ENCODE results near the gene C18orf32. TPM values are rescaled to one million over a fixed set of nuclear protein-coding genes. Genes with fewer than 3 reads are reported as not detected.

C18orf32 gene
- total RNA-seq, 1 experiment from 2014 or later, result 14.0 TPM

DNA sequence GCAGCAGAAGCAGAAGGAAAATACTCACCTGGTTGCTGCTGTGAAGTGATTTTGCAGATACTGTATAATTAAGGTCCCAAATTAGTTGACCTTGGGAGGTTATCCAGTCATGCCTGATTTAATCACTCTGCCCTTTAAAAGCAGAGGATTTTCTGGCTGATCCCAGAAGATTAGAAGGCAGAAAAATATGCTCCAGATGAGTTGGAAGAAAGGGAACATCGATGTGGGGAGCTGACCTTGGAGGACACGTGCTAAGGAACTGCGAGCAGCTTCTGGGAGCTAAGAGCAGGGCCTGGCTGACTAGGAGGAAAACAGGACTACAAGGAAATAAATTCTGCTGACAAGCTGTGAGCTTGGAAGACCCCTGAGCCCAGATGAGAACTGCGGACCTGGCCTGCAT, 13.3 kb downstream of the C18orf32 start:
- intact Hi-C loops (cut with micrococcal nuclease; ENCODE audit: unreplicated experiment), result no loop called here
- CTCF ChIA-PET, result no interaction called here

DNA sequence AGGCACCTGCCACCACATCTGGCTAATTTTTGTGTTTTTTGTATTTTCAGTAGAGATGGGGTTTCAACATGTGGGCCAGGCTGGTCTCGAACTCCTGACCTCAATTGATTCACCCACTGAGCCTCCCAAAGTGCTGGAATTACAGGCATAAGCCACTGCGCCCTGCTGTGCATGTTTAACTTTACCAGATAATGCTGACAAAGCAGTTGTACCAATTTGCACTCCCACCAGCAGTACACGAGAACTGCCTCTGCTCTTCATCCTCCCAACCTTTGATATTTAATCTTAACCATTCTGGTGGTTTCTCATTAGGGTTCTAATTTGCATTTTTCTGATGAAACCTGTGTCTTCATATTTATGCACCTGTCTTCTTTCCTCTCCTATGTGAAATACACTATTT, 14.6 kb downstream of the C18orf32 start:
- DNase-seq, result no peak
- no peaks in the 10 kb centered on the region for H3K36me3 ChIP-seq (ENCODE audit: control insufficient read depth, insufficient read depth, low read length)
- no peaks in the 10 kb centered on the region for H3K9me3 Mint-ChIP-seq (ENCODE audit: unreplicated experiment)
- no peak overlapping the region for H3K27ac Mint-ChIP-seq (ENCODE audit: unreplicated experiment)
- H3K4me3 ChIP-seq (ENCODE audit: low read depth, low read length), result no peak overlapping the region
- CTCF ChIA-PET, result no interaction called here
- no peak overlapping the region for H3K4me3 Mint-ChIP-seq (ENCODE audit: unreplicated experiment)
- BruUV-seq (replicated peaks), result no TSS peak
- H3K4me1 ChIP-seq, result no peaks in the 10 kb centered on the region
- H3K27me3 ChIP-seq (replicated peaks; ENCODE audit: control insufficient read depth, insufficient read depth, low read length), result no peaks in the 10 kb centered on the region
- intact Hi-C loops (cut with micrococcal nuclease; ENCODE audit: unreplicated experiment), result no loop called here
- H3K4me1 Mint-ChIP-seq (ENCODE audit: low read depth, unreplicated experiment), result no peaks in the 10 kb centered on the region
- TF ChIP-seq, protein P1, sequence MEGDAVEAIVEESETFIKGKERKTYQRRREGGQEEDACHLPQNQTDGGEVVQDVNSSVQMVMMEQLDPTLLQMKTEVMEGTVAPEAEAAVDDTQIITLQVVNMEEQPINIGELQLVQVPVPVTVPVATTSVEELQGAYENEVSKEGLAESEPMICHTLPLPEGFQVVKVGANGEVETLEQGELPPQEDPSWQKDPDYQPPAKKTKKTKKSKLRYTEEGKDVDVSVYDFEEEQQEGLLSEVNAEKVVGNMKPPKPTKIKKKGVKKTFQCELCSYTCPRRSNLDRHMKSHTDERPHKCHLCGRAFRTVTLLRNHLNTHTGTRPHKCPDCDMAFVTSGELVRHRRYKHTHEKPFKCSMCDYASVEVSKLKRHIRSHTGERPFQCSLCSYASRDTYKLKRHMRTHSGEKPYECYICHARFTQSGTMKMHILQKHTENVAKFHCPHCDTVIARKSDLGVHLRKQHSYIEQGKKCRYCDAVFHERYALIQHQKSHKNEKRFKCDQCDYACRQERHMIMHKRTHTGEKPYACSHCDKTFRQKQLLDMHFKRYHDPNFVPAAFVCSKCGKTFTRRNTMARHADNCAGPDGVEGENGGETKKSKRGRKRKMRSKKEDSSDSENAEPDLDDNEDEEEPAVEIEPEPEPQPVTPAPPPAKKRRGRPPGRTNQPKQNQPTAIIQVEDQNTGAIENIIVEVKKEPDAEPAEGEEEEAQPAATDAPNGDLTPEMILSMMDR (IDR thresholded peaks at IDR 0.05; ENCODE audit: insufficient read depth in 1 of 2, low read depth in 1 of 2, low read length in 1 of 2, severe bottlenecking in 1 of 2, unreplicated experiment in 1 of 2), result no peak
- POLR2A ChIA-PET, result no interaction called here
- H3K36me3 Mint-ChIP-seq (ENCODE audit: insufficient read depth, unreplicated experiment), result no peaks in the 10 kb centered on the region
- no peaks in the 10 kb centered on the region for H3K27me3 Mint-ChIP-seq (ENCODE audit: insufficient read depth, unreplicated experiment)
- no peaks in the 10 kb centered on the region for H3K9me3 ChIP-seq

More for the DNA sequence above, 13.3 kb downstream of the C18orf32 start:
- BruUV-seq (replicated peaks), result no TSS peak
- POLR2A ChIA-PET, result no interaction called here
- TF ChIP-seq, protein P1 (IDR thresholded peaks at IDR 0.05; ENCODE audit: insufficient read depth in 1 of 2, low read depth in 1 of 2, low read length in 1 of 2, severe bottlenecking in 1 of 2, unreplicated experiment in 1 of 2), result no peak
- no peak for DNase-seq
- no peaks in the 10 kb centered on the region for H3K27me3 ChIP-seq (replicated peaks; ENCODE audit: control insufficient read depth, insufficient read depth, low read length)
- H3K36me3 Mint-ChIP-seq (ENCODE audit: insufficient read depth, unreplicated experiment), result no peaks in the 10 kb centered on the region
- no peaks in the 10 kb centered on the region for H3K9me3 Mint-ChIP-seq (ENCODE audit: unreplicated experiment)
- H3K4me1 ChIP-seq, result no peaks in the 10 kb centered on the region
- no peaks in the 10 kb centered on the region for H3K27me3 Mint-ChIP-seq (ENCODE audit: insufficient read depth, unreplicated experiment)
- no peaks in the 10 kb centered on the region for H3K4me1 Mint-ChIP-seq (ENCODE audit: low read depth, unreplicated experiment)
- H3K4me3 ChIP-seq (ENCODE audit: low read depth, low read length), result no peak overlapping the region
- no peak overlapping the region for H3K27ac Mint-ChIP-seq (ENCODE audit: unreplicated experiment)
- H3K4me3 Mint-ChIP-seq (ENCODE audit: unreplicated experiment), result no peak overlapping the region
- H3K36me3 ChIP-seq (ENCODE audit: control insufficient read depth, insufficient read depth, low read length), result no peaks in the 10 kb centered on the region
- H3K9me3 ChIP-seq, result no peaks in the 10 kb centered on the region

DNA sequence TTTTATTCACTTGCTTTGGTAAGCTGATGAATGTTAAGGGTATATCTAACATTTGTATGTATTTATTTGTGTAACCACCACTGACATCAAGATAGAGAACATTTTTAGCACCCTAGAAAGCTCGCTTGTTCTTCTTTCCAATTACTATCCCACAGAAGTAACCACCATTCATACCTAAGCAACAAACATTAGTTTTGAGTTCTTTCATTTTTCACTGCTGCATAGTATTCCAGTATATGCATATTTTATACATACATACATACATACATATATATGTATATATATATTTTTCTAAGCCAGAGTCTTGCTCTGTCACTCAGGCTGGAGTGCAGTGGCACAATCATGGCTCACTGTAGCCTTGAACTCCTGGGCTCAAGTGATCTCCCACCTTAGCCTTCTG, 15.5 kb downstream of the C18orf32 start:
- no peak overlapping the region for H3K27ac Mint-ChIP-seq (ENCODE audit: unreplicated experiment)
- POLR2A ChIA-PET, result no interaction called here
- no peak for DNase-seq

More for the DNA sequence above, 15.5 kb downstream of the C18orf32 start:
- intact Hi-C loops (cut with micrococcal nuclease; ENCODE audit: unreplicated experiment), result no loop called here
- Histone ChIP-seq H3K4me3 (ENCODE audit: low read depth, low read length) (no peak overlapping the region), H3K4me1 (no peaks in the 10 kb centered on the region), H3K27me3 (replicated peaks; ENCODE audit: control insufficient read depth, insufficient read depth, low read length) (no peaks in the 10 kb centered on the region), H3K36me3 (ENCODE audit: control insufficient read depth, insufficient read depth, low read length) (no peaks in the 10 kb centered on the region), H3K9me3 (no peaks in the 10 kb centered on the region)
- Mint-ChIP-seq H3K36me3 (ENCODE audit: insufficient read depth, unreplicated experiment) (no peaks in the 10 kb centered on the region), H3K27me3 (ENCODE audit: insufficient read depth, unreplicated experiment) (no peaks in the 10 kb centered on the region), H3K4me3 (ENCODE audit: unreplicated experiment) (no peak overlapping the region), H3K9me3 (ENCODE audit: unreplicated experiment) (no peaks in the 10 kb centered on the region), H3K4me1 (ENCODE audit: low read depth, unreplicated experiment) (no peaks in the 10 kb centered on the region)
- no TSS peak for BruUV-seq (replicated peaks)
- CTCF ChIA-PET, result no interaction called here
- TF ChIP-seq, protein P1 (IDR thresholded peaks at IDR 0.05; ENCODE audit: insufficient read depth in 1 of 2, low read depth in 1 of 2, low read length in 1 of 2, severe bottlenecking in 1 of 2, unreplicated experiment in 1 of 2), result no peak

Data from Caco-2 (cell line).